BJ (cell line): ENCODE measurements around the gene CAND2. TPM values are rescaled to one million over a fixed set of nuclear protein-coding genes. Genes with fewer than 3 reads are reported as not detected.
"Not testable (repeated sequence)": the region's sequence is repeated elsewhere in the genome, so short reads cannot be mapped to it uniquely, and the experiment has no call there.

ENCODE experiments used
- CTCF ChIA-PET: fragments of 350-600 bp; formaldehyde crosslinking; extraction: SDS; loops from one replicate; lab custom pipeline; 2021; ENCODE audit warnings: antibody characterized with exemption, inconsistent platforms; lab: Yijun Ruan, JAX
- POLR2A ChIA-PET: fragments of 300-600 bp; sonication (Branson Sonifier 250); formaldehyde crosslinking; extraction: SDS; loops from one replicate; lab custom pipeline; 2021; ENCODE audit warnings: antibody characterized with exemption; lab: Charles Lee
- DNase-seq: peaks from one replicate; pipeline ENCODE4 v3.0.0-alpha.2; 2011; ENCODE audit warnings: low read depth
- H3K27me3 ChIP-seq: 2 replicates; pipeline ENCODE4 v1.6.0; 2011; ENCODE audit warnings: low read length; ENCODE audit not compliant: control insufficient read depth, insufficient read depth
- H3K36me3 ChIP-seq: 2 replicates; pipeline ENCODE4 v1.5.1; 2011; ENCODE audit warnings: low read length; ENCODE audit not compliant: control insufficient read depth, insufficient read depth
- H3K4me3 ChIP-seq: 2 replicates; pipeline ENCODE4 v1.5.1; 2011; ENCODE audit warnings: low read depth, mild to moderate bottlenecking, control low read depth, low read length
- polyA plus RNA-seq: library from polyadenylated mRNA; depleted of rRNA; stranded (reverse); fragments of >200 nt; gene quantifications from 2 replicates; pipeline ENCODE4 v1.2.3, GENCODE V29; 2011
- TF ChIP-seq, protein P1 (sequence below): IDR thresholded peaks from 2 replicates; pipeline ENCODE4 v1.5.1; 2011; ENCODE audit warnings: low read depth, mild to moderate bottlenecking, control low read depth, inconsistent platforms, low read length, moderate library complexity; ENCODE audit not compliant: insufficient read depth

CAND2 gene
- polyA plus RNA-seq, 1 experiment, result 2.3 TPM

DNA sequence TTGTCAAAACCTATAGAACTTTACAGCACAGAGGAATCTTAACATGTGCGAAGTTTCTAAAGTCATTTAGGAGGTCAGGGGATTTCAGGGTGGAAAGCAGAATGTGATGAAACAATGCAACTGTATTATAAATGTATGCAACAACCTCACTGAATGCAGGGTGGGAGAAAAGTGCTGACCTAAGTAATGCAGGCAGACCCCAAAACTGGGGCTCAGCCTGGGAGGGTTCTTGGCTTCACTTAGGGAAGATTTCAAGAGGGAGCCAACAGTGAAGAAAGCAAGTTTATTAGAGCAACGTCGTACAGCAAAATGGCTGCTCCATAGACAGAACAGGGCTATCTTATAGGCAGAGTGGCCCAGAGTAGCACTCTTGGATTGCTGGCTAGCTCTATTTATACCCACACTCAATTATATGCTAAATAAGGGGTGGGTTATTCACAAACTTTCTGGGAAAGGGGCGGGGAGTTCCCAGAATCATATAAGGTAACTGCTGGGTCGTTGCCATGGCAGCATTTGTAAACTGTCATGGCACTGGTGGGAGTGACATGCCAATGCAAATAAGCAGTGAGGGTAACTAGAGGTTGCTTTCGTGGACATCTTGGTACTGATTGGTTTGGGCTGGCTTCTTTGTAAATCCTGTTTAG lies 14.2 kb upstream of the CAND2 start:
- ChIA-PET CTCF (interaction anchor here (0.6 to 1.3 kb wide), 4 partner anchors 8 to 39 kb away, joined by 3 read pairs; no protein-coding TSS in a partner anchor), POLR2A (no interaction called here)
- no peak overlapping the region for H3K4me3 ChIP-seq
- H3K27me3 ChIP-seq, result peaks cover 5% of the 10 kb centered on the region
- no peaks in the 10 kb centered on the region for H3K36me3 ChIP-seq
- TF ChIP-seq, protein P1, sequence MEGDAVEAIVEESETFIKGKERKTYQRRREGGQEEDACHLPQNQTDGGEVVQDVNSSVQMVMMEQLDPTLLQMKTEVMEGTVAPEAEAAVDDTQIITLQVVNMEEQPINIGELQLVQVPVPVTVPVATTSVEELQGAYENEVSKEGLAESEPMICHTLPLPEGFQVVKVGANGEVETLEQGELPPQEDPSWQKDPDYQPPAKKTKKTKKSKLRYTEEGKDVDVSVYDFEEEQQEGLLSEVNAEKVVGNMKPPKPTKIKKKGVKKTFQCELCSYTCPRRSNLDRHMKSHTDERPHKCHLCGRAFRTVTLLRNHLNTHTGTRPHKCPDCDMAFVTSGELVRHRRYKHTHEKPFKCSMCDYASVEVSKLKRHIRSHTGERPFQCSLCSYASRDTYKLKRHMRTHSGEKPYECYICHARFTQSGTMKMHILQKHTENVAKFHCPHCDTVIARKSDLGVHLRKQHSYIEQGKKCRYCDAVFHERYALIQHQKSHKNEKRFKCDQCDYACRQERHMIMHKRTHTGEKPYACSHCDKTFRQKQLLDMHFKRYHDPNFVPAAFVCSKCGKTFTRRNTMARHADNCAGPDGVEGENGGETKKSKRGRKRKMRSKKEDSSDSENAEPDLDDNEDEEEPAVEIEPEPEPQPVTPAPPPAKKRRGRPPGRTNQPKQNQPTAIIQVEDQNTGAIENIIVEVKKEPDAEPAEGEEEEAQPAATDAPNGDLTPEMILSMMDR, result no peak
- DNase-seq, result no peak

DNA sequence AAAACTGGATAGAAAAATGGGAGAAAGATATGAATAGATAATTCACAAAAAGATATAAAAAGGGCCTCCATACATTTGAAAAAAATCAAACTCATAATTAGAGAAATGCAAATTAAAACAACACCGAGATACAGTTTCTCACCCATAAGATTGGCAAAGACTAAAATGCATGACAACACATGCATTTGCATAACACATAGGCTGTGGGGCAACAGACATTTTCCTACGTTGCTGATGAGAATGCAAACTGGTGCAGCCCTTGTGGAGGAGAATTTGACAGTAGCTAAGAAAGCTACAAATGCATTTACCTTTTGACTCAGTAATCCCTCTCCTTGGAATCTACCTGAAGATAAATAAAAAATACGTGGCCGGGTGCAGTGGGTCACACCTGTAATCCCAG lies 11.4 kb upstream of the CAND2 start:
- Histone ChIP-seq H3K36me3 (no peaks in the 10 kb centered on the region), H3K27me3 (peaks cover 6% of the 10 kb centered on the region), H3K4me3 (no peak overlapping the region)
- POLR2A ChIA-PET, result no interaction called here
- no peak for DNase-seq
- TF ChIP-seq, protein P1, result no peak
- CTCF ChIA-PET, result interaction anchor here (1.0 kb wide), 1 partner anchor 26 kb away, joined by 3 read pairs; no protein-coding TSS in a partner anchor

DNA sequence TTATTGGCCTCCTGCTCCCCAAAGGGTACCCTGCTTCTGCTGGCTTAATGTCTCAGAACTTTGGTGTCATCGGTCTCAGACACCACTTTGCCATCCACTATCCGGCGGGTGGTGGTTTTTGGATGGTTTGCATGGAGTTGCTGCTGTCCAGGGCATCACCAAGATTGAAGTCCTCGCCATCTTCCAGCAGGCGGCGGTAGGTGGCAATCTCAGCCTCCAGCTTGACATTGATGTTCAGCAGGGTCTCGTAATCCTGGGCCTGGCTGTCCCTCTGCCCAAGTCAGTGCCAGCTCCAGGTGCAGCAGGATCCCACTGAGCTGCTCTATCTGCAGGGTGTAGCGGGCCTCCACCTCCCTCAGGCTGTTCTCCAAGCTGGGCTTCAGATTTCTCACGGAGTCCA lies 9.1 kb upstream of the CAND2 start:
- H3K4me3 ChIP-seq, H3K27me3 ChIP-seq, H3K36me3 ChIP-seq, DNase-seq, POLR2A ChIA-PET: not testable (repeated sequence)
- CTCF ChIA-PET, result interaction anchor here (0.7 to 4.1 kb wide), 23 partner anchors 12 to 222 kb away, joined by 3 to 49 read pairs (median 4); partner anchors contain the start of genes CAND2, RPL32 and TMEM40
- TF ChIP-seq, protein P1, result peak; percentile 63

DNA sequence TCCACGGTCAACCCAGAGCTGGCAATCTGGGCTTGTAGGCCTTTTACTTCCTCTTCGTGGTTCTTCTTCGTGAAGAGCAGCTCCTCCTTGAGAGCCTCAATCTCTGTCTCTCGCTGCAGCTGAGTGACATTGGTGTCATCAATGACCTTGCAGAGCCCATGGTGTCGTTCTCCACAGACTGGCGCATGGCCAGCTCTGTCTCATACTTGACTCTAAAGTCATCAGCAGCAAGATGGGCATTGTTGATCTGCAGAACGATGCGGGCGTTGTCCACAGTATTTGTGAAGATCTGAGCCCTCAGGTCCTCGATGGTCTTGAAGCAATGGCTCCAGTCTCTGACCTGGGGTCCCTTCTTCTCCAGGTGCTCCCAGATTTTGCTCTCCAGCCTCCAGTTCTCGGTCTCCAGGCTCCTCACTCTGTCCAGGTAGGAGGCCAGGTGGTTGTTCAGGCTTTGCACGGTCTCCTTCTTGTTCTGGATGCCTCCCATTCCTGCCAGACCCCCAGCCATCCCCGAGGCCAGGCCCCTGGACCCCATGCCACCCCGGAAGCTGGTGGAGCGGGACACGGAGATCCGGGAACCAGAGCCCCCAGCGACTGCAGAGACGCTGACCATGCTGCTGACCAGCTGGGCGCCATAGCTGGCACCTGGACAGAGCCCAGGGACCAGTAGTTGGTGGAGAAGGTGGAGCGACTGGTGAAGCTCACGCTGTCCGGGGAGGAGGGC lies 8.4 kb upstream of the CAND2 start:
- H3K4me3 ChIP-seq, DNase-seq, H3K27me3 ChIP-seq, POLR2A ChIA-PET, H3K36me3 ChIP-seq: not testable (repeated sequence)
- CTCF ChIA-PET, result interaction anchor here (0.7 to 4.1 kb wide), 20 partner anchors 11 to 221 kb away, joined by 3 to 49 read pairs (median 5); partner anchors contain the start of genes CAND2, RPL32 and TMEM40

DNA sequence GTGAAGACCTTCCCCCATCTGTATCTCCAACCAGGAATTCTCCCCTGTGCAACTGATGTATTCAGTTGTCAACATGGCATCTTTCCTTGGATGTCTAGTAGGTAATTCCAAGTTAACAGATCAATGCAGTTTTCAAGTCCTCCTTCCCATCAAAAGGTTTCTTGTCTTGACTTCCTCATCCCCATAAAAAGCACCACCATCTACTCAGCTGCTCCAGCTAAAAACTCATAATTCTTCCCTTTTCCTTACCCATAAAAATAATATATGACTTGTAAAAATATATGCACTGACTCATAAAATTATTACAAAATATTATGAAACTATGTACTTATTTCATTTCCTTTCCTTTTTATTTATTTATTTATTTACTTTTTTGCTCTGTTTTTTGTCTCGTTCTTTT lies 5.0 kb upstream of the CAND2 start:
- TF ChIP-seq, protein P1, result no peak
- Histone ChIP-seq H3K27me3 (peaks cover 2% of the 10 kb centered on the region; the same call in 1 of the 2 replicates), H3K4me3 (no peak overlapping the region), H3K36me3 (no peaks in the 10 kb centered on the region)
- no peak for DNase-seq
- POLR2A ChIA-PET, result interaction anchor here (0.5 kb wide), 1 partner anchor 153 kb away, joined by 3 read pairs; no protein-coding TSS in a partner anchor
- CTCF ChIA-PET, result interaction anchor here (0.6 to 0.7 kb wide), 2 partner anchors 9 to 257 kb away, joined by 3 read pairs; no protein-coding TSS in a partner anchor
